GM12878 (cell line): ENCODE measurements around the gene PHYHIPL. TPM values are rescaled to one million over a fixed set of nuclear protein-coding genes. Genes with fewer than 3 reads are reported as not detected.

Source experiments
- ATAC-seq: fragments of 200-7000 bp; cut with Tn5 transposase; 3 replicates; pipeline ENCODE4 v1.9.1; 2020; ENCODE audit warnings: mild to moderate bottlenecking, moderate library complexity
- BruUV-seq: library from RNA; stranded (reverse); fragments of 400-500 nt; replicated peaks from 2 replicates; lab custom pipeline; 2021; lab: Mats Ljungman, UMichigan
- CTCF ChIA-PET: fragments of 300-600 bp; sonication (Branson Sonifier 250); formaldehyde crosslinking; extraction: SDS; loops from one replicate; lab custom pipeline; 2021; ENCODE audit warnings: inconsistent platforms; lab: Yijun Ruan, JAX
- POLR2A ChIA-PET: fragments of 350-600 bp; formaldehyde crosslinking; extraction: SDS; loops from one replicate; lab custom pipeline; 2021; ENCODE audit warnings: inconsistent platforms; lab: Charles Lee
- RAD21 ChIA-PET: fragments of 300-600 bp; sonication (Branson Sonifier 250); formaldehyde crosslinking; loops from one replicate; lab custom pipeline; 2023; ENCODE audit warnings: antibody characterized with exemption; ENCODE audit not compliant: unreplicated experiment; lab: Charles Lee
- SMC1A ChIA-PET: fragments of 300-600 bp; sonication (Branson Sonifier 250); formaldehyde crosslinking; loops from one replicate; lab custom pipeline; 2023; ENCODE audit not compliant: unreplicated experiment, uncharacterized antibody; lab: Charles Lee
- DNase-seq: peaks from one replicate; pipeline ENCODE4 v3.0.0-alpha.2; 2011; ENCODE audit warnings: low read depth, low spot score
- FAIRE-seq: peaks from 3 replicates; lab custom pipeline; 2011; peaks lifted over from hg19 to GRCh38; lab: Jason Lieb, UNC
- H2AFZ ChIP-seq: 2 replicates; pipeline ENCODE4 v1.6.0; 2011; ENCODE audit warnings: low read depth, low read length, control low read depth; ENCODE audit not compliant: control insufficient read depth
- H3K27ac ChIP-seq: 2 replicates; pipeline ENCODE4 v1.5.1; 2011; ENCODE audit warnings: control low read depth; ENCODE audit not compliant: control insufficient read depth, insufficient read depth
- H3K27me3 ChIP-seq, 2 experiments: replicated peaks in 1 of 2; 2 replicates each; pipeline versions ENCODE4 v1.6.0 to v1.6.1; 2011; ENCODE audit warnings: low read length in 1 of 2; ENCODE audit not compliant: control insufficient read depth in 2 of 2, insufficient read depth in 2 of 2
- H3K36me3 ChIP-seq, 2 experiments: 2 replicates each; pipeline ENCODE4 v1.5.1; 2011; ENCODE audit warnings: low read length in 1 of 2; ENCODE audit not compliant: control insufficient read depth in 2 of 2, insufficient read depth in 2 of 2
- H3K4me1 ChIP-seq: 2 replicates; pipeline ENCODE4 v1.6.1; 2011; ENCODE audit warnings: mild to moderate bottlenecking, low read length, moderate library complexity, mixed read lengths; ENCODE audit not compliant: control insufficient read depth, insufficient read depth
- H3K4me2 ChIP-seq: 2 replicates; pipeline ENCODE4 v1.6.0; 2011; ENCODE audit warnings: control low read depth; ENCODE audit not compliant: control insufficient read depth, insufficient read depth
- H3K4me3 ChIP-seq: fragments of 200-600 bp; sonication (generic); 2 replicates; pipeline ENCODE4 v1.5.1; 2016
- H3K79me2 ChIP-seq: 2 replicates; pipeline ENCODE4 v1.6.0; 2011; ENCODE audit warnings: low read length; ENCODE audit not compliant: control insufficient read depth, insufficient read depth
- H3K9ac ChIP-seq: 2 replicates; pipeline ENCODE4 v1.8.0; 2011; ENCODE audit warnings: low read length, control low read depth, mixed read lengths; ENCODE audit not compliant: control insufficient read depth, insufficient read depth
- H3K9me3 ChIP-seq: replicated peaks from 3 replicates; pipeline ENCODE4 v1.5.1; 2011; ENCODE audit warnings: mild to moderate bottlenecking, low read length; ENCODE audit not compliant: control insufficient read depth, insufficient read depth
- H4K20me1 ChIP-seq: 2 replicates; pipeline ENCODE4 v1.6.0; 2011; ENCODE audit not compliant: control insufficient read depth, insufficient read depth
- BHLHE40 ChIP-seq, 2 experiments: fragments of 450-650 bp in 1 of 2; IDR thresholded peaks; 2 replicates each; pipeline ENCODE4 v1.6.1; 2011 to 2017; ENCODE audit warnings: low read depth in 2 of 2, borderline replicate concordance in 1 of 2, improper control_type of control experiment in 1 of 2, low read length in 1 of 2, mild to moderate bottlenecking in 1 of 2
- CBX3 ChIP-seq: fragments of 200-600 bp; sonication (generic); IDR thresholded peaks from 2 replicates; pipeline ENCODE4 v1.6.1; 2016; ENCODE audit warnings: low read depth, borderline replicate concordance
- CBX5 ChIP-seq: sonication (generic); IDR thresholded peaks from 2 replicates; pipeline ENCODE4 v1.6.1; 2016; ENCODE audit warnings: low read depth, moderate library complexity, mild to moderate bottlenecking, inconsistent platforms
- EGR1 ChIP-seq, 2 experiments: IDR thresholded peaks; 1 replicate in 1 of 2; 2 replicates in 1 of 2; pipeline ENCODE4 v1.6.1; 2011 to 2012; ENCODE audit warnings: low read depth in 2 of 2, low read length in 2 of 2, borderline replicate concordance in 1 of 2, mild to moderate bottlenecking in 1 of 2, moderate library complexity in 1 of 2
- EP300 ChIP-seq, 2 experiments: fragments of 150-350 bp in 1 of 2; IDR thresholded peaks; 2 replicates each; pipeline ENCODE4 v1.6.1; 2011 to 2012; ENCODE audit warnings: low read depth in 2 of 2, low read length in 2 of 2, borderline replicate concordance in 1 of 2, improper control_type of control experiment in 1 of 2, inconsistent platforms in 1 of 2; ENCODE audit not compliant: control insufficient read depth in 1 of 2
- GATAD2B ChIP-seq: fragments of 450-650 bp; conservative IDR thresholded peaks from 2 replicates; pipeline ENCODE4 v1.6.1; 2017; ENCODE audit warnings: low read depth, mild to moderate bottlenecking, moderate library complexity
- HDAC6 ChIP-seq: fragments of 200-600 bp; sonication (generic); IDR thresholded peaks from one replicate; pipeline ENCODE4 v1.8.0; 2017; ENCODE audit warnings: antibody characterized with exemption; ENCODE audit not compliant: unreplicated experiment
- MYC ChIP-seq: IDR thresholded peaks from 2 replicates; pipeline ENCODE4 v1.6.1; 2011; ENCODE audit warnings: mild to moderate bottlenecking, low read length, moderate library complexity, inconsistent platforms; ENCODE audit not compliant: insufficient read depth, insufficient replicate concordance, insufficient read length, severe bottlenecking
- NFYB ChIP-seq: IDR thresholded peaks from 2 replicates; pipeline ENCODE4 v1.6.1; 2011; ENCODE audit warnings: low read depth, mild to moderate bottlenecking, low read length, improper control_type of control experiment, moderate library complexity; ENCODE audit not compliant: insufficient read depth
- SIN3A ChIP-seq: IDR thresholded peaks from 2 replicates; pipeline ENCODE4 v1.6.1; 2012; ENCODE audit warnings: low read depth, low read length, improper control_type of control experiment
- SMAD1 ChIP-seq: fragments of 450-650 bp; IDR thresholded peaks from 2 replicates; pipeline ENCODE4 v1.6.1; 2018; ENCODE audit warnings: mild to moderate bottlenecking, low read depth; ENCODE audit not compliant: partially characterized antibody
- SPI1 ChIP-seq: IDR thresholded peaks from 2 replicates; pipeline ENCODE4 v1.6.1; 2011; ENCODE audit warnings: low read depth, mild to moderate bottlenecking, low read length, moderate library complexity, borderline replicate concordance; ENCODE audit not compliant: insufficient read depth
- SUZ12 ChIP-seq: fragments of 200-600 bp; sonication (generic); IDR thresholded peaks from one replicate; pipeline ENCODE4 v1.6.1; 2018; ENCODE audit warnings: antibody characterized with exemption, mild to moderate bottlenecking; ENCODE audit not compliant: unreplicated experiment
- TCF3 ChIP-seq: IDR thresholded peaks from 2 replicates; pipeline ENCODE4 v1.6.1; 2012; ENCODE audit warnings: low read depth, mild to moderate bottlenecking, low read length, borderline replicate concordance; ENCODE audit not compliant: insufficient read depth
- YY1 ChIP-seq: IDR thresholded peaks from 2 replicates; pipeline ENCODE4 v1.6.1; 2011; ENCODE audit warnings: low read depth, mild to moderate bottlenecking, low read length
- ZBED1 ChIP-seq: IDR thresholded peaks from 2 replicates; pipeline ENCODE4 v1.6.1; 2016; ENCODE audit warnings: borderline replicate concordance
- ZZZ3 ChIP-seq: IDR thresholded peaks from 2 replicates; pipeline ENCODE4 v1.6.1; 2011; ENCODE audit warnings: low read depth; ENCODE audit not compliant: control insufficient read depth, insufficient read length
- WGBS: methylation state at CpG from one replicate; pipeline ENCODE4 v1.1.6; 2016; ENCODE audit warnings: low lambda C conversion rate; ENCODE audit not compliant: insufficient replicate concordance, insufficient coverage; ENCODE audit errors: missing lambda C conversion rate; 5-methylcytosine and 5-hydroxymethylcytosine counted together
- in situ Hi-C: fragments of 300-500 bp; cut with MboI; formaldehyde crosslinking; loops from 9 replicates; pipeline ENCODE4 v1.14.3; 2018; ENCODE audit warnings: mixed read lengths
- intact Hi-C: fragments of 100-400 bp; cut with micrococcal nuclease; formaldehyde crosslinking; loops from one replicate; pipeline ENCODE4 v1.14.2; 2022; ENCODE audit not compliant: unreplicated experiment
- polyA plus RNA-seq, 11 experiments: library from polyadenylated mRNA; depleted of rRNA in 4 of 11; unstranded in 6 of 11; stranded (reverse) in 5 of 11; fragments of >200 nt; fragmentation: Nextera tagmentation in 4 of 11; fragmentation: Illumina TruSeq in 1 of 11; extraction: Ambion mirVana in 4 of 11; extraction: Trizol in 1 of 11; gene quantifications; 1 replicate in 1 of 11; 2 replicates in 10 of 11; pipeline versions ENCODE4 v1.2.1 to v1.2.3, GENCODE V29; 2011 to 2016; ENCODE audit warnings: inconsistent platforms in 2 of 11, missing spikeins in 2 of 11, low read depth in 1 of 11
- total RNA-seq, 4 experiments: library from RNA; depleted of rRNA in 3 of 4; stranded (reverse); fragments of >200 nt in 3 of 4; fragmentation: Illumina TruSeq in 1 of 4; extraction: Trizol in 1 of 4; gene quantifications; 2 replicates each; pipeline versions ENCODE4 v1.2.1 to v1.2.3, GENCODE V29; 2013 to 2021
- TF ChIP-seq, protein P1 (sequence below): fragments of 450-650 bp; formaldehyde crosslinking; IDR thresholded peaks from 2 replicates; pipeline ENCODE4 v1.4.0; 2020; ENCODE audit warnings: mild to moderate bottlenecking, moderate library complexity
- TF ChIP-seq, protein P2 (sequence below): fragments of 450-650 bp; IDR thresholded peaks from 2 replicates; pipeline ENCODE4 v1.6.1; 2016; ENCODE audit warnings: mild to moderate bottlenecking

Gene PHYHIPL
- total and polyA plus RNA-seq, 10 of the 15 experiments (the other 5 are each of a cell fraction or from before 2014, with no cell fraction given) = 0.06 to 0.40 (median 0.18) TPM; not detected in 2

DNA sequence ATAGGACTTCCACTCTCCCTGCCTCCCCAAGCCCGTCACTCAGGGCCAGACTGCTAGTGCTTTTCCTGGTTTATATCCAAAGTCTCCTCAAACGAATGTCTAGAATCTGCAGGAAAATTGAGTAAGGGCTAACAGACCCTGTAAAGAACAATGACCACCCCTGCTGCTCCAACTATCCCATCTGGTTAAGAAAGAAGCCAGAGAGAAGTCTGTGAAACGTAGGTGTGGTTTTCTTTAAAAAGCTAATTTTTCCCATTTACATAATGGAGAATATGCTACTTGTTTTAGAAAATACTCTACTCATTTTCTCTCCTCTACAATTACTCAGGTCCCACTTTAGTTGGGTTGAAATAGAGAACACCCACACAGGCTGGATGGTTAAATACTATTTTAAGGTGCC lies 113.4 kb downstream of the PHYHIPL start:
- 0% methylated on average over 3 of the region's 3 CpGs for WGBS

More for the DNA sequence above, 113.4 kb downstream of the PHYHIPL start:
- RAD21 ChIA-PET = interaction anchor here (0.7 to 2.3 kb wide), 5 partner anchors 60 to 338 kb away, joined by 3 to 11 read pairs (median 4); no protein-coding TSS in a partner anchor
- in situ Hi-C loops (no loop called here), intact Hi-C loops (loop anchor here (1.0 kb wide), 1 partner anchor 338 kb away; no protein-coding TSS in a partner anchor)
- no TSS peak for BruUV-seq
- Histone ChIP-seq H3K4me2 (no peak overlapping the region), H3K4me1 (no peaks in the 10 kb centered on the region), H3K4me3 (no peak overlapping the region), H3K79me2 (no peaks in the 10 kb centered on the region), H2AFZ (no peak overlapping the region), H3K27me3 (0 out of 4 replicates have a peak, but pooled peaks cover 0 to 1% of the 10 kb centered on the region in 2 experiments), H4K20me1 (no peaks in the 10 kb centered on the region), H3K9me3 (no peaks in the 10 kb centered on the region), H3K27ac (no peak overlapping the region), H3K9ac (no peak overlapping the region), H3K36me3 (no peaks in the 10 kb centered on the region)
- POLR2A ChIA-PET = no interaction called here
- ATAC-seq = no peak
- no peak for FAIRE-seq
- CTCF ChIA-PET = interaction anchor here (0.7 to 3.4 kb wide), 9 partner anchors 12 to 391 kb away, joined by 3 to 35 read pairs (median 4); no protein-coding TSS in a partner anchor
- SMC1A ChIA-PET = interaction anchor here (0.8 to 2.5 kb wide), 8 partner anchors 11 to 368 kb away, joined by 3 to 11 read pairs (median 5); no protein-coding TSS in a partner anchor
- DNase-seq = no peak
- TF ChIP-seq GATAD2B (no peak), SUZ12 (no peak), CBX5 (no peak), NFYB (no peak), MYC (no peak), EP300 (IDR thresholded peaks at IDR 0.05; ENCODE audit: borderline replicate concordance in 1 of 2, control insufficient read depth in 1 of 2, low read depth in 2 of 2, low read length in 2 of 2) (no peak), TCF3 (no peak), SPI1 (no peak), EGR1 (IDR thresholded peaks at IDR 0.05; ENCODE audit: borderline replicate concordance in 1 of 2, low read depth in 2 of 2, low read length in 2 of 2) (no peak), YY1 (no peak), SMAD1 (no peak), ZZZ3 (no peak), SIN3A (no peak), ZBED1 (no peak), HDAC6 (no peak), BHLHE40 (IDR thresholded peaks at IDR 0.05; ENCODE audit: borderline replicate concordance in 1 of 2, low read depth in 2 of 2, low read length in 1 of 2) (no peak), CBX3 (no peak)
- TF ChIP-seq, protein P1, sequence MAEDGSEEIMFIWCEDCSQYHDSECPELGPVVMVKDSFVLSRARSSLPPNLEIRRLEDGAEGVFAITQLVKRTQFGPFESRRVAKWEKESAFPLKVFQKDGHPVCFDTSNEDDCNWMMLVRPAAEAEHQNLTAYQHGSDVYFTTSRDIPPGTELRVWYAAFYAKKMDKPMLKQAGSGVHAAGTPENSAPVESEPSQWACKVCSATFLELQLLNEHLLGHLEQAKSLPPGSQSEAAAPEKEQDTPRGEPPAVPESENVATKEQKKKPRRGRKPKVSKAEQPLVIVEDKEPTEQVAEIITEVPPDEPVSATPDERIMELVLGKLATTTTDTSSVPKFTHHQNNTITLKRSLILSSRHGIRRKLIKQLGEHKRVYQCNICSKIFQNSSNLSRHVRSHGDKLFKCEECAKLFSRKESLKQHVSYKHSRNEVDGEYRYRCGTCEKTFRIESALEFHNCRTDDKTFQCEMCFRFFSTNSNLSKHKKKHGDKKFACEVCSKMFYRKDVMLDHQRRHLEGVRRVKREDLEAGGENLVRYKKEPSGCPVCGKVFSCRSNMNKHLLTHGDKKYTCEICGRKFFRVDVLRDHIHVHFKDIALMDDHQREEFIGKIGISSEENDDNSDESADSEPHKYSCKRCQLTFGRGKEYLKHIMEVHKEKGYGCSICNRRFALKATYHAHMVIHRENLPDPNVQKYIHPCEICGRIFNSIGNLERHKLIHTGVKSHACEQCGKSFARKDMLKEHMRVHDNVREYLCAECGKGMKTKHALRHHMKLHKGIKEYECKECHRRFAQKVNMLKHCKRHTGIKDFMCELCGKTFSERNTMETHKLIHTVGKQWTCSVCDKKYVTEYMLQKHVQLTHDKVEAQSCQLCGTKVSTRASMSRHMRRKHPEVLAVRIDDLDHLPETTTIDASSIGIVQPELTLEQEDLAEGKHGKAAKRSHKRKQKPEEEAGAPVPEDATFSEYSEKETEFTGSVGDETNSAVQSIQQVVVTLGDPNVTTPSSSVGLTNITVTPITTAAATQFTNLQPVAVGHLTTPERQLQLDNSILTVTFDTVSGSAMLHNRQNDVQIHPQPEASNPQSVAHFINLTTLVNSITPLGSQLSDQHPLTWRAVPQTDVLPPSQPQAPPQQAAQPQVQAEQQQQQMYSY (CRISPR knock-in tag) = no peak
- TF ChIP-seq, protein P2, sequence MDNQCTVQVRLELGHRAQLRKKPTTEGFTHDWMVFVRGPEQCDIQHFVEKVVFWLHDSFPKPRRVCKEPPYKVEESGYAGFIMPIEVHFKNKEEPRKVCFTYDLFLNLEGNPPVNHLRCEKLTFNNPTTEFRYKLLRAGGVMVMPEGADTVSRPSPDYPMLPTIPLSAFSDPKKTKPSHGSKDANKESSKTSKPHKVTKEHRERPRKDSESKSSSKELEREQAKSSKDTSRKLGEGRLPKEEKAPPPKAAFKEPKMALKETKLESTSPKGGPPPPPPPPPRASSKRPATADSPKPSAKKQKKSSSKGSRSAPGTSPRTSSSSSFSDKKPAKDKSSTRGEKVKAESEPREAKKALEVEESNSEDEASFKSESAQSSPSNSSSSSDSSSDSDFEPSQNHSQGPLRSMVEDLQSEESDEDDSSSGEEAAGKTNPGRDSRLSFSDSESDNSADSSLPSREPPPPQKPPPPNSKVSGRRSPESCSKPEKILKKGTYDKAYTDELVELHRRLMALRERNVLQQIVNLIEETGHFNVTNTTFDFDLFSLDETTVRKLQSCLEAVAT = no peak
